ENCODE measurements around the gene C12orf43.

C12orf43 gene

DNA sequence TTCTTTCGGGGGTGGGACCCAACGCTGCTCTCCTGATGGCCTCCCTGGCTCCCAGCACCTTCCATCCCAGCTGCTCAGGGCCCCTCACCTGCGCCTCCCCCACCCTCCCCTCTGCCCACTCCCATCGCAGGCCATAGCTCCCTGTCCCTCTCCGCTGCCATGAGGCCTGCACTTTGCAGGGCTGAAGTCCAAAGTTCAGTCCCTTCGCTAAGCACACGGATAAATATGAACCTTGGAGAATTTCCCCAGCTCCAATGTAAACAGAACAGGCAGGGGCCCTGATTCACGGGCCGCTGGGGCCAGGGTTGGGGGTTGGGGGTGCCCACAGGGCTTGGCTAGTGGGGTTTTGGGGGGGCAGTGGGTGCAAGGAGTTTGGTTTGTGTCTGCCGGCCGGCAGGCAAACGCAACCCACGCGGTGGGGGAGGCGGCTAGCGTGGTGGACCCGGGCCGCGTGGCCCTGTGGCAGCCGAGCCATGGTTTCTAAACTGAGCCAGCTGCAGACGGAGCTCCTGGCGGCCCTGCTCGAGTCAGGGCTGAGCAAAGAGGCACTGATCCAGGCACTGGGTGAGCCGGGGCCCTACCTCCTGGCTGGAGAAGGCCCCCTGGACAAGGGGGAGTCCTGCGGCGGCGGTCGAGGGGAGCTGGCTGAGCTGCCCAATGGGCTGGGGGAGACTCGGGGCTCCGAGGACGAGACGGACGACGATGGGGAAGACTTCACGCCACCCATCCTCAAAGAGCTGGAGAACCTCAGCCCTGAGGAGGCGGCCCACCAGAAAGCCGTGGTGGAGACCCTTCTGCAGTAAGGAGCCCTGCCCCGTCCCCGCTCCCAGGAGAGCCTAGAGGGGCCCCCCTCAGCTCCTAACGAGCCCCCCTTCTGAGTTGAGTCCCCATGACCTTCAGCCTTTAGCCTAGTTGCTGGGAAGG lies 37.7 kb downstream of the C12orf43 start, which contains the start of gene HNF1A:
HNF1A (plus strand) TSS at position 248 of the 924 bp plus-strand sequence; CDS start at position 474, 226 bp downstream.
- no peaks in the 10 kb centered on the region for H3K36me3 ChIP-seq (ENCODE audit: low read depth)
- no peaks in the 10 kb centered on the region for H3K27me3 ChIP-seq (ENCODE audit: insufficient read depth, poor library complexity, severe bottlenecking)
- no peak for ATAC-seq (ENCODE audit: low read depth)
- DNase-seq (ENCODE audit: low spot score), result no peak
- no peak within 1 kb of the TSS for H3K4me3 ChIP-seq (ENCODE audit: severe bottlenecking)
- TF ChIP-seq, protein P1, sequence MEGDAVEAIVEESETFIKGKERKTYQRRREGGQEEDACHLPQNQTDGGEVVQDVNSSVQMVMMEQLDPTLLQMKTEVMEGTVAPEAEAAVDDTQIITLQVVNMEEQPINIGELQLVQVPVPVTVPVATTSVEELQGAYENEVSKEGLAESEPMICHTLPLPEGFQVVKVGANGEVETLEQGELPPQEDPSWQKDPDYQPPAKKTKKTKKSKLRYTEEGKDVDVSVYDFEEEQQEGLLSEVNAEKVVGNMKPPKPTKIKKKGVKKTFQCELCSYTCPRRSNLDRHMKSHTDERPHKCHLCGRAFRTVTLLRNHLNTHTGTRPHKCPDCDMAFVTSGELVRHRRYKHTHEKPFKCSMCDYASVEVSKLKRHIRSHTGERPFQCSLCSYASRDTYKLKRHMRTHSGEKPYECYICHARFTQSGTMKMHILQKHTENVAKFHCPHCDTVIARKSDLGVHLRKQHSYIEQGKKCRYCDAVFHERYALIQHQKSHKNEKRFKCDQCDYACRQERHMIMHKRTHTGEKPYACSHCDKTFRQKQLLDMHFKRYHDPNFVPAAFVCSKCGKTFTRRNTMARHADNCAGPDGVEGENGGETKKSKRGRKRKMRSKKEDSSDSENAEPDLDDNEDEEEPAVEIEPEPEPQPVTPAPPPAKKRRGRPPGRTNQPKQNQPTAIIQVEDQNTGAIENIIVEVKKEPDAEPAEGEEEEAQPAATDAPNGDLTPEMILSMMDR (IDR thresholded peaks at IDR 0.05; ENCODE audit: poor library complexity, severe bottlenecking), result no peak
- H3K9me3 ChIP-seq (ENCODE audit: severe bottlenecking), result no peaks in the 10 kb centered on the region
- H3K27ac ChIP-seq (ENCODE audit: poor library complexity, severe bottlenecking), result no peak within 1 kb of the TSS
- no peaks in the 10 kb centered on the region for H3K4me1 ChIP-seq (ENCODE audit: insufficient read depth, poor library complexity, severe bottlenecking)

DNA sequence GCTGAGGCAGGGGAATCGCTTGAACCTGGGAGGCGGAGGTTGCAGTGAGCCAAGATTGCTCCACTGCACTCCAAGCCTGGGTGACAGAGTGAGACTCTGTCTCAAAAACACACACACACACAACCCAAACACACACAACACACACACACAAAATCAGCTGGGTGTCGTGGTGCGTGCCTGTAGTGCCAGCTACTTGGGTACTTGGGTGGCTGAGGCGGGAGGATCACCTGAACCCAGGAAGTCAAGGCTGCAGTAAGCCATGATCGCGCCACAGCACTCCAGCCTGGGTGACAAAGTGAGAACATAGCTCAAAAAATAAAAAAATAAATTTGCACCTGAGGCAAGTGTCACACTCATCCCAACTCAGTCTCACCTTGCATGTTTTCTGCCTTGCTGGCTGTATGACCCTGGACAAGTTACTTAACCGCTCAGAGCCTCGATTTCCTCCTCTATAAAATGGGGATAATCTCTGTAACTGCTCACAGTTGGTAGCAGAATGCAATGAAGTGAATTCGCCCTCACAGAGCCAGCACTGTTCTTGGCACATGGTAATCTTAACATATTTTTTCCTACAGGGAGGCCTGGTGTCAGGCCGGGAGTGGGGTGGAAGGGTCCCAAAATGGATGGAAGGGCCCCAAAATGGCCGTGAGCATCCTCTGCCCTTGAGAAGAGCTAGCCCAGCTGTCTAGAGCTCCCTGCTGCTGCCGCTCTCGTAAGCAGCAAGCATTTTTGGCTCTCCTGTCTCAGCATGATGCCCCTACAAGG lies 38.6 kb downstream of the C12orf43 start:
- Histone ChIP-seq H3K27me3 (ENCODE audit: insufficient read depth, poor library complexity, severe bottlenecking) (no peaks in the 10 kb centered on the region), H3K4me3 (ENCODE audit: severe bottlenecking) (no peak overlapping the region), H3K9me3 (ENCODE audit: severe bottlenecking) (no peaks in the 10 kb centered on the region), H3K36me3 (ENCODE audit: low read depth) (no peaks in the 10 kb centered on the region), H3K4me1 (ENCODE audit: insufficient read depth, poor library complexity, severe bottlenecking) (no peaks in the 10 kb centered on the region), H3K27ac (ENCODE audit: poor library complexity, severe bottlenecking) (no peak overlapping the region)
- TF ChIP-seq, protein P1 (IDR thresholded peaks at IDR 0.05; ENCODE audit: poor library complexity, severe bottlenecking), result no peak
- DNase-seq (ENCODE audit: low spot score), result no peak
- no peak for ATAC-seq (ENCODE audit: low read depth)

DNA sequence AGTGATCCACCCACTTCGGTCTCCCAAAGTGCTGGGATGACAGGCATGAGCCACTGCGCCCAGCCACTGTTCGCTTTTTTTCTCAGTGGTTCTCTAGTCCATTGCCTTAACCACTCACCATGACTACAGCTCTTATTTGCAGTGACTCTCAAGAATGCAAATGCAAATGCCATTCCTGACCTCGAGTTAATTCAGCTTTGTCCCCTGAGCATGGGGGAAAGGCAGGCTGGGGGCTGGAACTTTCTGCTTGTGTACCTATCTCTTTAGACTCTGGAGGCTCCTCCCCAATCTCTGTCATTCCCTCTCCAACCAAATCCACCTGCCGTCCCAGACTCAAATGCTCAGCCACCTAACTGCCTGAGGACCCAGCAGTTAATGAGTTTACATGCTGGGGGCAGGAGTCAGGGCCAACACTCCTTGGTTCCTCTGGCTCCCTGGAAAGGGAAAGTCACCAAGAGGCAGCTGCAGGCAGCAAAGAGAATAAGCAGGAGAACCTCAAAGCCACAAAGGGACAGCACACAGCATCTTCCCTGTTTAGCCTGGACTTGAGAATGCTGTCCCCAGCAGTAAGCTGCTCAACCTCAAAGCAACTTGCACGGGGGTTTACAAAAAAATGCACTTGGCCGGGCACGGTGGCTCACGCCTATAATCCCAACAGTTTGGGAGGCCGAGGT lies 43.3 kb downstream of the C12orf43 start:
- Histone ChIP-seq H3K4me1 (ENCODE audit: insufficient read depth, poor library complexity, severe bottlenecking) (no peaks in the 10 kb centered on the region), H3K36me3 (ENCODE audit: low read depth) (no peaks in the 10 kb centered on the region), H3K4me3 (ENCODE audit: severe bottlenecking) (no peak overlapping the region), H3K9me3 (ENCODE audit: severe bottlenecking) (no peaks in the 10 kb centered on the region), H3K27ac (ENCODE audit: poor library complexity, severe bottlenecking) (no peak overlapping the region), H3K27me3 (ENCODE audit: insufficient read depth, poor library complexity, severe bottlenecking) (no peaks in the 10 kb centered on the region)
- TF ChIP-seq, protein P1 (IDR thresholded peaks at IDR 0.05; ENCODE audit: poor library complexity, severe bottlenecking), result no peak
- no peak for DNase-seq (ENCODE audit: low spot score)
- ATAC-seq (ENCODE audit: low read depth), result no peak; the same call in 2 of the 3 replicates

DNA sequence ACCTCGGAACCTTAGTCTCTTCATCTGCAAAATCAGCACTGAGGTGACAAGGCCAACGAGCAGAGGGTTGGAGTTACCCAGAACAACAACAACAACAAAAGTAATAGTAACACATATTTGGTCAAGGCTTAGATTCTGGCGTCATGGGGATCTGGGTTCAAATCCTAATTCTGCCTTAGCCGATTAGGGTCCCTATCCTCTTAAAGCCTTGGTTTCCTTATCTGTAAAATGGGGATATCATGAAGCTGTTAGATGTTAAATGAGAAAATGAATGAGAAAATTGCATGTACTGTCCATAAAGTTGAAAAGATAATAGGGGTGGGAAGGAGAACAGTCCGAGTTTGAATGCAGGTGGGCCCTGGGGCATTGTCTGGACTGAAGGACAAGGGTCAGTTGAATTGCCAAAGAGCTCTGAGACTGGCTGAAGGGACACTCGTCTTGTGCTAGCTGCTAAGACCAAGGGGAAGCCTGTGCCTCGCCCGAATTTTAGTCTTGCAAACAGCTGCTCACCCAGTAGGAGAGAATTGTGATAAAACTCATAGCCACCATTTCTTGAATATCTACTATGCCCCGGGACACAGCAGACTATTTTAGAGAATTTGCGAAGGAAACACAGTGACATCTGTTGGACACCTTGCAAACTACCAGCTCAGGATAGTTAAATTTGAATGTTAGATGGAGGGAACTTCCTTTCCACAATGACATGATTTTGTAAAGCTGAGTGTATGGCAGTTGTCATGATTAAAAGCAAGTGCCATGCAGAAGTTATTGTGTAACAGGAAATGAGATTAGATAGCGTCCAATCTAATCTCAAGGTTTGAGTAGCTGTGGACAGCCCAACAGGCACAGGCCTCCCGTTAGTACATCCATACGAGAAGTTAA lies 44.7 kb downstream of the C12orf43 start:
- Histone ChIP-seq H3K9me3 (ENCODE audit: severe bottlenecking) (no peaks in the 10 kb centered on the region), H3K27ac (ENCODE audit: poor library complexity, severe bottlenecking) (no peak overlapping the region), H3K4me3 (ENCODE audit: severe bottlenecking) (no peak overlapping the region), H3K27me3 (ENCODE audit: insufficient read depth, poor library complexity, severe bottlenecking) (no peaks in the 10 kb centered on the region), H3K4me1 (ENCODE audit: insufficient read depth, poor library complexity, severe bottlenecking) (no peaks in the 10 kb centered on the region), H3K36me3 (ENCODE audit: low read depth) (no peaks in the 10 kb centered on the region)
- ATAC-seq (ENCODE audit: low read depth), result peak; percentile 72
- TF ChIP-seq, protein P1 (IDR thresholded peaks at IDR 0.05; ENCODE audit: poor library complexity, severe bottlenecking), result peak; percentile 88
- no peak for DNase-seq (ENCODE audit: low spot score)
